GM18873 (cell line): ENCODE data around the gene ESYT2.
"Not testable (repeated sequence)": the region's sequence is repeated elsewhere in the genome, so short reads cannot be mapped to it uniquely, and the experiment has no call there.

Experiments
- ATAC-seq: cut with Tn5 transposase; IDR thresholded peaks from one replicate; pipeline ENCODE4 v1.9.1; 2021; ENCODE audit warnings: mild to moderate bottlenecking, moderate library complexity, moderate number of reproducible peaks; ENCODE audit not compliant: unreplicated experiment, low FRiP score

Gene ESYT2

GRCh38 chr7:158829342-158830210 is at the start of gene ESYT2:
Gene ESYT2 (minus strand): TSS chr7:158829509. CDS start chr7:158829418, 91 bp downstream.
- ATAC-seq = peak; percentile 91

GRCh38 chr7:158878151-158879079 is 49.1 kb upstream of the ESYT2 start:
- not testable (repeated sequence) for ATAC-seq

GRCh38 chr7:158876984-158877383 is 47.7 kb upstream of the ESYT2 start:
- ATAC-seq = no peak

- no peak for ATAC-seq
These were observed 40.6 kb upstream of the ESYT2 start for GRCh38 chr7:158869876-158870275.

- ATAC-seq = no peak
These were observed 39.6 kb upstream of the ESYT2 start for GRCh38 chr7:158868764-158869410.

GRCh38 chr7:158867214-158867984 is 38.1 kb upstream of the ESYT2 start:
- ATAC-seq = no peak

- ATAC-seq = no peak
These were observed 36.7 kb upstream of the ESYT2 start for GRCh38 chr7:158865977-158866376.

GRCh38 chr7:158865462-158865922 is 36.2 kb upstream of the ESYT2 start:
- no peak for ATAC-seq

- ATAC-seq = no peak
These were observed 35.5 kb upstream of the ESYT2 start for GRCh38 chr7:158864833-158865232.

GRCh38 chr7:158864507-158864820 is 35.2 kb upstream of the ESYT2 start:
- no peak for ATAC-seq

- peak; percentile 40 for ATAC-seq
These were observed 34.5 kb upstream of the ESYT2 start for GRCh38 chr7:158863611-158864506.

- ATAC-seq = peak; percentile 40
These were observed 33.8 kb upstream of the ESYT2 start for GRCh38 chr7:158862985-158863610.

GRCh38 chr7:158861936-158862704 is 32.8 kb upstream of the ESYT2 start:
- no peak for ATAC-seq

GRCh38 chr7:158861004-158861787 is 31.9 kb upstream of the ESYT2 start:
- ATAC-seq = no peak

GRCh38 chr7:158860394-158860793 is 31.1 kb upstream of the ESYT2 start:
- no peak for ATAC-seq

- no peak for ATAC-seq
These were observed 29.5 kb upstream of the ESYT2 start for GRCh38 chr7:158858592-158859503.
